ENCODE results near the gene GATA6.
"Not testable (repeated sequence)": the region's sequence is repeated elsewhere in the genome, so short reads cannot be mapped to it uniquely, and the experiment has no call there.

The GATA6 gene

DNA sequence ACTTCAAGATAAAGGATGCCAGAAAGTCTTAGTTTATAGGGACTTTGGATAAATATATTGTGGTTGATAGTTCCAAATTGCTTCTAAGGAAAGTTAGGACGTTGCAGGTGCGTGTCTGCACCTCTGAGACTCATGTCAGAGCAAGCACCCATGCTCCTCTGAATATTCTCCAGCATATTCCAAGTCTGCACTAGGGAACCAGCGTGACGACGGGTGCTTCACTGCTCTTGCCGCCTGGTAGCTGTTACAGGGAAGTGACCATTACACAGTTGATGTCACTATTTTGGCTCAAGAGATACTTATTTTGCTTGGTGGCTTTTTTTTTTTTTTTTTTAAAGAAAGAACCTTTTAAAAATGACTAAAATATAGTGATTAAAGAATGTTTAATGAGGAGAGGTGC is 35.6 kb downstream of the GATA6 start:
- ATAC-seq = no peak
- no peak for DNase-seq

DNA sequence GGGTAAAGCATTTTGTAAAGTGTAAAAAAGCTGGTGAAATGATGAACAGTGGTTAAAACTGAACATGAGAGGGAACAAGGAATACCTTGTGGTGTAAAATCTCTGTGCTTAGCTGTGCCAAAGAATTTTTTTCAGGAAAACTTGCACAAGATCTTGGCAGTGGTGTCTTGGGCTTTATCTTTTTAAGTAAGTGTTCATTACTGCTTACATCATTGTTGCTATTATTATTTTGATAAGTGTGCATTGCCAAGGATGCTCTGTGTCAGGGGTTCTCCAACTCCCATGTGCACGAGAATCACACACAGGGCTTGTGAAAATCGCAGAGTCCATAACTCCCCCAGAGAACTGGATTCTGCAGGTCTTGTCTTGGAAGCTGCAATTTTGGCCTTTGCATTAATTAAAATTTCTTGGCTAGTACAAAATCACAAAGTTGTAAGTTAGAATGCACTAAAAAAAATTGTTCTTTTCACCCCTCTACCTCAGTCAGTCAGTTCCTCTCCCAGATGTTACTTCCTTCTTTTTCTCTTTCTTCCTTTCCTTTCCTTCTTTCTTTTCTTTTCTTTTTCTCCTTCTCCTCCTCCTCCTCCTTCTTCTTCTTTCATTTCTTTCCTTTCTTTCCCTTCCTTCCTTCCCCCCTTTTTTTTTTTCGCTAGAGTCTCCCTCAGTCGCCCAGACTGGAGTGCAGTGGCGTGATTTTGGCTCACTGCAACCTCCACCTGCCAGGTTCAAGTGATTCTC is 37.8 kb downstream of the GATA6 start:
- DNase-seq (no peak), ATAC-seq (no peak)

DNA sequence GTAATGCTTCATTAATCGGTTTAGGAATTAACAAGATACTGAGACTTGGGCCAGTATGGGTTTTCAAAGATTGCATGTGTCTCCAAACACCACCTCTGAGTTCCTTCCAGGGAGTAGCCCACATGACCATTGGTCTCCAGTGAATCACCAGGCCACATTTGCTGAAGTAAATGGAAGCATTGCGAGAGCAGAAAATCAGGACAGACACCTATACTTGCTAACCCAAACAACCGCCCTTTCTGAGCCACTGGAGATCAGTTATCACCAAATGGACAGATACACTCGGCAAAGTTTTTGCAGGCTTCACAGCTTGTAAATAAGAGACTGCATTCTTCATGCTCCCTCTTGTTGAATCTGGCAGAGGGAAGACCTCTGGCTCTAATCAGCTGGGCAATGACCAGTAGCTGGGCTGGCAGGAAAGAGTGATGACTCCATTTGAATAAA is 40.9 kb downstream of the GATA6 start:
- no peak for ATAC-seq
- DNase-seq = no peak

DNA sequence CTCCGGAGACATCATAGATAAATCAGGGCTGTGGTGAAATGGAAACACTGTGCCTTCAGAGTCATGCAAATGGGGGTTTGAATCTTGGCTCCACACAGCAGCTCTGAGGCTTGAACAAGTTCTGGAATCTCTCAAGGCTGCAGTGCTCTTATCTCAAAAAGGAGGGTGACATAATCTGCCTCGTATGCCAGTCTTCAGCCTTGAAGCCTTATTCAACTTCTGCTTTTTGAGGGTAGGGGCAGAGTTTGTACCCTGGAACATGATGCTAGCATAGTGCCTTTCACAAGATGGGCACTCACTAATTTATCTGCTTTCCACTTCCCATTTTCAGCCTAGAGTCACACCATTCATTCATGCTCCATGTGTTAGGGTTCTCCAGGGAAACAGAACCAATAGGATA is 42.3 kb downstream of the GATA6 start:
- ATAC-seq = no peak
- no peak for DNase-seq

DNA sequence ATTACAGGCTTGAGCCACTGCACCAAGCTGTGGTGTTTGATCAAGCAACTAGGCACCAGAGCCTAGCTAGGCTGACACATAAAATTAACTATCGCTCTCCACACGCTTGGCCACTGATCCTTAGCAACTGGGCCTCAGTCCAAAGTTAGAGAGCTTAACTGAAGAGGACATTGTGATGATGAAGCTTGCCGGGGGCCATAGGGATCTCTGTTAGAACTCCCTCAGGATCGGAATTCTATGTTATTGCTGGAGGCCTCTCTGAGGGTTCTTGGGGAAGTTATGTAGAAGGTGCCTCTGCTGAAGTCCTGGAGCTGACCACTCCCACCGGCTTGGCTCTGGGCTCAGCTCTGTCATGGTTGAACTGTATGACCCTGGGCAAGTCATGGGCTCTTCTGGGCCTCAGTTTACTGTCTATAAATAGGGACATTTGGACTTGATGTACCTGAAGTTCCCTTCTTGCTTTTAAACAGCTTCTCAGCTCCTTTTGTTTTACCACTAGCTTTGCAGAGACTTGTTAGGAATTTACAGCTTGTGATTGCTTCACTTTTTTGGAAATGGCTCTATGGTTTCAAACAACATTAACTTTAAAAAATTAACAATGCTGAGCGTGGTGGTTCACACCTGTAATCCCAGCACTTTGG is 44.1 kb downstream of the GATA6 start:
- DNase-seq (no peak), ATAC-seq (no peak)

DNA sequence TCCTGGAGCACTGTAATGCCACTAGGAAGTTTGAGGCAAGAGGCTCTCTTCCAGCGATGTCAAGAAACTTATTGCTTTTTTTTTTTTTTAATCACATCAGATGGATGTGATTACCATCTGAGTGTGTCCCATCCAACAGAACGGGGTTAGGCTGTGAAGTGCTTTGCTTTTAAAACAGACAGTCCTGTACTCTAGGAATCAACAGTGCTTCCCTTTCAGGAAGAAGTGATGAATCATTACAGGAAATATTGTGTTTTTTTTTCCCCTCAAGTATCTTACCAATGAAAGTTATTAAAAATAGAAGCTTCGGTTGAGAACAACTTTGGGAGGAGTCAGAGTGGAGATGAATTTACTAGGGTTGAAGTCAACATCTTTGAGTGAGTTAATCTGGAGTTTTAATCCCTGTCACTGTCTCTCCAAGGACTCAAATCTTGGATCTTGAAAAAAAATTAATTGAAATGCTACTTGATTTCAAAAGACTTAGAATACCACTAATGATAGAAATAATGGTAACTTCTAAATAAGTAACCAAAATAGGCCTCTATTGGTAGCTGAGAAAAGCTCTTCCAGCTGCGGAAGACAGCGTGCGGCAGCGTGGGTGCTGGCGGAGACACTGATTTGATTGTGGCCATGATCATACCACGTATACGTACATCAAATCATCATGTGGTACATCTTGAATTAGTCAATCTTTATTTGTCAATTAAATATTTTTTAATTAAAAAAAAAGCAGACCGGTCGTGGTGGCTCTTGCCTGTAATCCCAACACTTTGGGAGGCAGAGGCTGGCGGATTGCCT is 45.5 kb downstream of the GATA6 start:
- DNase-seq (no peak), ATAC-seq (no peak)

DNA sequence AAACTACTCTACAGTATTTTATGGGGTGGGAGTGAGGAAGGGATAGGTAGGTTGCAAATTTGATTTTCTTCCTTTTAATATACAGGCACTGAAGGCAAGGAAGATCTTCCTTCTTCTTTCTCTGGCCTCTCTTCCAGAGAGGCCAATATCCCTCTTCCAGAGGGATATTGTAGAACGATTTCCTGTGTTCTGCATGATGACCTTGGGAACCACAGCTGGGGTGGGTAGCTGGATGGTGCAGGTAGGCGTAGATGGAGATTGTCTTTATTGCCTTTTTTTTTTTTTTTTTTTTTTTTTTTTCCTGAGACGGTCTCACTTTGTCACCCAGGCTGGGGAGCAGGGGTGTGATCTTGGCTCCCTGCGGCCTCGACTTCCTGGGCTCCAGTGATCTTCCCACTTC is 49.4 kb downstream of the GATA6 start:
- ATAC-seq (no peak), DNase-seq (no peak)

DNA sequence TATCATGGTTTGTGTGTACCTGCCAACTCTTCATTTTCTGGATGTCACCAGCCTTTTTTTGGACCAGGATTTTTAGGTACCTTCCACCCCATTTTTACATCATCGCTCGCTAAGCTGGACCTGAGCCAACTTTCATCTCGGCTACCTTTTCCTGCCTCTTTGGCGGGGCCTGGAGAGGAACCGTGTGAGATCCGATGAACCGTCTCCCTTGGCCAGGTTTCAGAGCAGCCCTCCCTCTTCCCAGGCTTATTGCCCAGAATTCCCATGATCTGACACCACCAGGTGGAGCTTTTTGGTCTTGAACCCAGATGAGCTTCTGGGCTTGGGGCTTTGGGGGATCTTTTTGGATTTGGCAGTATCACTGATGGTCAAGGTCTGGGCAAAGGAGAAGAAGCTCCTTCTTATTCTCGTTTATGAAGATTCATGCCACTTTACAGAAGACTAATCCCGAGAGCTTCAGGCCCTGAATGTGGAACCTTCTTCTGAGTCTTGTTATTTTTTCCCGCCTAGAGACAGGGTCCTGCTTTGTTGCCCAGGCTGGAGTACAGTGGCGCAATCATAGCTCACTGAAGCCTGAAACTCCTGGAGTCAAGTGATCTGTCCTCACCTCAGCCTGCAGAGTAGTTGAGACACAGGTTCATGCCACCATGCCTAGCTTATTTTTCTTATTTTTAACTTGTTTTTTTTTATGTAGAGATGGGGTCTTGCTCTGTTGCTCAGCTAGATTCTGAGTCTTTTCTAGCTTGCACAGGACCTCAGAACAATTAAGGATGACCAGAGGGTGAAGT is 50.4 kb downstream of the GATA6 start:
- DNase-seq (no peak), ATAC-seq (no peak)

DNA sequence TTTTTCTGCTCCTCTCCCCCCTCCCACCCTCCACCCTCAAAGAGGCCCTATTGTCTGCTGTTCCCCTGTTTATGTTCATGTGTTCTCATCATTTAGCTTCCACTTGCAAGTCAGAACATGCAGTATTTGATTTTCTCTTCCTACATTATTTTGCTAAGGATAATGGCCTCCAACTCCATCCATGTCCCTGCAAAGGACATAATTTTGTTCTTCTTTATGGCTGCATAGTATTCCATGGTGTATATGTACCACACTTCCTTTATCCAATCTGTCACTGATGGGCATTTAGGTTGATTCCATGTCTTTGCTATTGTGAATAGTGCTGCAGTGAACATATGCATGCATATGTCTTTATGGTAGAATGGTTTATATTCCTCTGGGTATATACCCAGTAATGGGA is 51.2 kb downstream of the GATA6 start:
- ATAC-seq = not testable (repeated sequence)

DNA sequence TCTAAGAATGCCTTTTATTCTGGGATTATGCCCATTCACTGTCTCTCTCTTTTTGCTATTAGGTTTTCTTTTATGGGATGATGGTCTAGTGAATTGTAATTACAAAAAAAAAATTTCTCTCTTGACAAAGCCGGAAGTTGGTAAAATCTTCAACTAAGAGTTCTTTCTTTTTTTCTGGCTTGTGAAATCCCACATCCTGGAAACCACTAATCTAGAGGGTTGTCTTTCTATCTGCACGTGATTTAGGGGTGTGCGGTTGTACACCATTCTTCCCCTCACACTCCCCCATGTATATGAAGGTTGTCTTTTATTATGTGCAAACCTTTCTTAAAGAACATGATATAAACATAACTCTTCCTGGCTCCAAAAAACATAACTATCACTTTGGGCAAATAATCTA is 52.0 kb downstream of the GATA6 start:
- no peak for ATAC-seq
- no peak for DNase-seq

More for the DNA sequence above, 51.2 kb downstream of the GATA6 start:
- not testable (repeated sequence) for DNase-seq

DNA sequence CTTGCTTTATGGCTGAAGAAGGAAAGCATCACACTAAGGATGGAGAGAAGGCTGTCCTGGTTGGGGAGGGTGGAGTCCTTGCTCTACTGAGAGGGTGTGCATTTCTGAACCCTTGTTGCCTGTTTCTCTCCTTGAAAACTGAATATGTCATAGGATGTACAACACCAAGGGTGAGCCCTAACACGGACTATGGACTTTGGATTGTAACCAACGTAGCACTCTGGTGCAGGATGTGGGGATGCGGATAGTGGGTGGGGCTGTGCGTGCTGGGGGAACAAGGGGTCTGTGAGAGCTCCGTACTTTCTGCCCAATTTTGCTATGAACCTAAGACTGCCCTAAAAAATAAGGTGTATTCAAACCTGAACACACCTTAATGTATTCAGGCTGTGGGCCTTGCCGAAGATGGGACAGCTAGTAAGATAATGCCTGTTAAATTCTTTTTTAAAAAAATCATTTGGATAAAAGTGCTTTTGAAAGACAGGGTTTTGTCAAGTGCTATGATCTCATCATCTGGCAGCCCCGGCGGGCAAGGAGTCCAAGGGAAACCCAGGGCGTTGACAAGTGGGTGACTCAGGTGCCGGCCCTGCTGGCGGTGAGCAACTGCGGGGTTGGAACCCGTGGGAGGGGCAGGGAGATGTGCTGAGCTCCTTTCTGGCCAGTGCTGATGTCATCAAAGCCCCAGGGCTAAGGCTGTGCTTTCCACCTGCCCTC is 54.0 kb downstream of the GATA6 start:
- peak; percentile 75 for ATAC-seq
- peak; percentile 27 for DNase-seq

DNA sequence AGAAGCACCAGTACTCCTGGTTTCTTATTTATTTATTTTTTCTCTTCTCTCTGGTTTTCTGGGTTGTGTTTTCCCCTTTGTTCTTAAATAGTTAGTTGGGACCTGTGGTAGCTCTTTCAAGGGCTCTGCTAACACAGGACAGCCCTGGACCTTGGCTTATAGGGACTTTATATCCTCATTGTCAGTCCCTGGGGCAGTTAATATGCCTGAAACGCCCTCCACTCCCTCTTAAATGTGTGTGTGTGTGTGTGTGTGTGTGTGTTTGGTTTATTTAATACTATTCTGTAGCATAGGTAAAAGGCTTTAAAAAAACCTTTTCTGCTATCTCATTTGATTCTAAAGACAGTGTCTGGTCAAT is 54.6 kb downstream of the GATA6 start:
- DNase-seq = no peak
- ATAC-seq = no peak

DNA sequence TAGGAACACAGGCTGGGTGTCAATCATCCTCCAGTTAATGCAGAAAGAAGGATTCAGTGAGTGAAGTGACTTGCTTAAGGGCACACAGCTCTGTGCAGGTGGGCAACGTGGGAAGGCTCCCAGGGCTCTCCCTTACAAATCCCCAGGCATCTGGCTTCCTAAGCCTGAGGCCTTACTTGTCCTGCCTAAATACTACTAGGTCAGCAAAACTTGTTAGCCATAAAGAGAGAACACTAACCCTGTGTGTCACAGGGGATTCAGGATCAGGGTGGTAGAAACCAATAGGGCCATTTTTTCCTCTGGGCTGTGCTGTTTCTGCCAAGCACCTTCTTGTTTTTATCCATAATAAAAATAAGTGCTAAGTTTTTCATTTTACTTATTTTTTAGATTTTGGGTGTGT is 55.0 kb downstream of the GATA6 start:
- peak; percentile 14 for ATAC-seq
- DNase-seq = no peak

DNA sequence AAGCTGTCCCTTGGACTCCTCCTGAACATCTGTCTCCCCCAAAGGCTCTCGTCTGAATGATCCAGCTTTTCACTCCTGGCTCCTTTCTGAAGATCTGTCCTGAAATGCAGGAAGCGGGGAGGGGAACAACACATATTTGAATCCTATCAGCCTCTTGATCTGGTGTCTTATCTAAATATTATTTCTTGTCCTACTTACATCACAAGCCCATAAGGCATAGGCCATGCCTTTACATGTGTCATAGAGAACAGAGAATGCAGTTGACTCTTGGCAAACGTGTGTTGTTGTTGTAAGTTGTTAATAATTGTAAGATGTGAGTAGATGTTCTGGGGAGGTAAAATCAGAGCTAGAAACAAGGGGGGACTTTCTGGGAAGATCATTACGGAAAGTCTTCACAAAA is 57.4 kb downstream of the GATA6 start:
- DNase-seq (no peak), ATAC-seq (no peak)

DNA sequence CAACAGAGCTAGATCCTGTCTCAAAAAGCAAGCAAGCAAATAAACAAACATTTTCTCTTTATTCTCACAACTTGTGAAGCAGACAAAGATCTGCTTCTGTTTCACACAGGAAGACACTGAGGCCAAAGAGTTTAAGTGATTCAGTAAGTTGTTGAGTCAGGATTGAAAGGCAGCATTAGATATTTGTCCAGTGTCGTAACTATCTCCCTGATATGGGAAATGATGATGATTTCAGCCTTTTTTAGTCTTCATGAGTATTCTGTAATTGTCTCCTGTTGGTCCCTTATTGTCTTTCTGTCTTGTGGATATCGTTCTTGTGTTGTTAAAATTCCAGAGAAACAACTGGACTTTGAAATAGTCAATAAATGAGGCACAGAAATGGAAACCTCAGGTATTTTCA is 59.6 kb downstream of the GATA6 start:
- DNase-seq (no peak), ATAC-seq (no peak)

DNA sequence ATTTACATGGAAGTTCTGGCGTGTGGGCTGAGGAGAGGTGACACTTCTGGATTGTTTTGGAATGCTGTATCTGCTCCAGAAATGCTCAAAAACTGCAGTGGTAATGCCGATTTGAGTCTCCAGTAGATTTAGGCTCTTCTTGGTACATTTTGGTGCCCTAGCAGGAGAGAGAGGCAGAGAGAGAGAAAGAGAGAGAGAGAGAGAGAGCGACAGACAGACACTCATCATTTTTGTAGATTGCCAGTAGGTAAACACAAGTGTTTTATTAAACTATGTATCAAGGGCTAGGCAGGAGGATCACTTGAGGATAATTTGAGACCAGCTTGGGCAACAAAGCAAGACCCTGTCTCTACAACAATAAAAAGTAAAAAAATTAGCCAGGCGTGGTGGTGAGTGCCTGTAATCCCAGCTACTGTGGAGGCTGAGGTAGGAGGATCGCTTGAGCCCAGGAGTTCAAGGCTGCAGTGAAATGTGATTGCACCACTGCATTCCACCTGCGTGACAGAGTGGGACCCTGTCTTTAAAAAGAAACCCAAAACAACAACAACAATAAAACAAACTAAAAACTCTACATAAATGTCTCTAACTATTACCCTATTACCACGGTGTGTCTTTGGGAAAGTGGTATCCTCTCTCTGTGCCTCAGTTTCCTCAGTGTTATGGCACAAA is 60.2 kb downstream of the GATA6 start:
- no peak for ATAC-seq
- no peak for DNase-seq

DNA sequence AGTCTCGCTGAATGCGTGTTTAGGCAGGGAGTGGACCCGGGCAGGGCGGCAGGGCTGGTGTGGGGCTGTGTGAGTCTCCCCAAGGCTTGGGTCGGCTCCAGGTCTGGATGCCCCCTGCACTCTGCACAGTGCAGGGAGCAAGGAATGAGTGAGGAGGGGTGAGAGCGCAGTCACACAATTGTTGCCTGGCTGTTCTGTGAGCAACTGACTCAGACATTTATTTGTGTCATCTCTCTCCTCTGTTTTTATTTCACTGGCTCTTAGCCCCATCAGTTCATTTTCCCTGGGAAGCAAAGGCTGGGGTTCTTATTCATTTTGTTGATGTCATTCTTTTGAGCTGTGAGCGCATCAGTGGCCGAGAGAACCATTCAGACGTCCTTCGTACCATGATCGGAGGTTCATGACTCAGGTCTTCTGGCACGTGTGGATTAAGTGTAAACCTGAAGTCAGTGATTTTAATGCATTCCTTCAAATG is 61.1 kb downstream of the GATA6 start:
- ATAC-seq (no peak), DNase-seq (no peak)

DNA sequence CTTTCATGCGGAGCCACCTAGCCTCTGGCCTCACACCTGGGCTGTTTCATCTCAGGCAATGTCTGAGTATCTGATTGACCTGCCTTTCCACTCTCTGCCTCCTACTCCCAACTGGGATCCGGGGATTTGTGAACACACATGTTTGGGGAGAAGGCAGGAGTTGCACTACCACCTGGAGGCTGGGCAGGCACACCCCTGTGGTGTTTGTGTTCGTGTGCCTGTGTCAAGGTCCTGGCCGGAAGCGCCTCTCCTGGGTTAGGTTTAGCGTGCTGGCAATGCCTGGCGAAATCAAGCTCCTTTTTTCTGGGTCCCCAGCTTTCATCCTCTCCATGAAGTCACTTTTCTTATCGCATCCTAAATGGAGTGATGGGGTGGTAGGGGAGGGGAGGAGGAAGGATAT is 63.9 kb downstream of the GATA6 start:
- ATAC-seq = no peak
- DNase-seq = no peak

DNA sequence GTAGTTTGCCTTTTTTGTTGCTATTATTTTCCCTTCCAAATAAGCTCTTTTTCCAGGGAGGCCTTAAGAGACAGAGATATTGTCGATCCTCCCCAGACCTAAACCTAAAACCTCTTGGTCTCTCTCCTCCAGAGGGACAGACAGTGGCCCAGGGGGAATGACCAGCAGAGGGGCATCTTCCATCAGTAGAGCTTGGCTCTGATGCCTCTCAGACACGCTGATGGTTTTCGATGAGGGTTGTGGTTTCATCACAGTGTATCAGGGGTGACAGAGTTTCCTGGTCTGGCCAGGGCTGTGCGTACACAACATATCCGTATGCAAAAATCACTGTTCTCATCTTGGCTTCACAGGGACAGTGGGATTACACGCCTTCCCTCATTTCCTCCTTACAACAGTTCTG is 68.6 kb downstream of the GATA6 start:
- DNase-seq (no peak), ATAC-seq (no peak)

DNA sequence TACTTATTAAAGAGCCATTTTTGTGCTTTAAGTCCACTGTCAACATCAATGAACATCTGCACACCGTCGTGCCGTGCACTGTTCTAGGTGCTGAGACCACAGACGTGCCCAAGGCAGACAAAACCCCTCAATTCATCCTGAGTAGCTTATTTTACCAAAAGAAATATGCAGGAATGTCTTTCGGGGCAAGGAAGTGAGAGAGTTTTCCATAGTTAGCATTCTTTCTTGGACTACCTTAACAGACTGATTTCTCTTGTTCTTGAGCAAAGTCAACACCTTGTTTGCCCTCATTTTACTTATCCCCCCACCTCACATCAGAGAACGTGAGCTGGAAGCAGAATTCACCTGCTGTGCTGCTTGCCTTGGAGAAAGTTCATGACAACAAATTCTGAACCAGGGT is 69.3 kb downstream of the GATA6 start:
- DNase-seq = no peak
- ATAC-seq = no peak

DNA sequence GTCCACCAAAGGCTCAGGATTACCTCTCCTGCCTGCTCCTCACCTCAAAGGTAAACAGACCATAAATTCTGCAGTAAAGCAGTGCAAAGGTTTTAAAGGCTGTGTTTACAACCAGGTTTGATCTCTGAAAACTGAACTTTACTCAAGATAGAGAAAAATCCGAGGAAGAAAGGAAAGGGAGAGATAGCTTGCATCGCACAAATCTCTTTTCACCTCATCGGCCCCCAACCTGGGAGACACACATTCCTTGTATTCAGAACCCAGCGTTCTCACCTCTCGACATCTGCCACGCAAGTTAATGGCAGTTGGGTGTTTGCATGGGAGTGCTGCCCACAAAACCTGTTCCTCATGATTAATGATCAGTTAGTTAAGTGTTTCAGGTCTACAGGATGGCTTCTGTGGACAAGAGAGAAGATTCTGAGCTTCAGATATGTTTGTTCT is 72.6 kb downstream of the GATA6 start:
- DNase-seq = no peak
- no peak for ATAC-seq

Measured in stimulated activated naive CD8-positive, alpha-beta T cell treated with anti-CD3 and anti-CD28 coated beads, Interleukin-15, Interleukin-2, amounts not matched to agents 100 U/mL and 50 U/mL, for 24 hours (primary cell).